ENCODE results near the gene ZBTB40.

The ZBTB40 gene

GRCh38 chr1:22530715-22531114 lies 79.1 kb downstream of the ZBTB40 start:
- Histone ChIP-seq H3K9ac (no peak overlapping the region), H3K4me2 (ENCODE audit: low read length) (no peak overlapping the region), H3K27me3 (ENCODE audit: control insufficient read depth, insufficient read depth, low read length) (no peaks in the 10 kb centered on the region), H3K36me3 (ENCODE audit: control insufficient read depth, insufficient read depth, low read length) (no peaks in the 10 kb centered on the region), H3K79me2 (no peaks in the 10 kb centered on the region), H3K4me3 (ENCODE audit: low read depth, low read length) (no peak overlapping the region), H3K27ac (no peak overlapping the region), H3K4me1 (no peaks in the 10 kb centered on the region), H3K9me3 (ENCODE audit: control insufficient read depth, low read length) (no peaks in the 10 kb centered on the region), H2AFZ (no peak overlapping the region)
- TF ChIP-seq CTCF (IDR thresholded peaks at IDR 0.05): no peak

- H3K9ac ChIP-seq: no peak overlapping the region
- no peak overlapping the region for H2AFZ ChIP-seq
- no peaks in the 10 kb centered on the region for H3K9me3 ChIP-seq (ENCODE audit: control insufficient read depth, low read length)
- H3K4me1 ChIP-seq: no peaks in the 10 kb centered on the region
- no peaks in the 10 kb centered on the region for H3K27me3 ChIP-seq (ENCODE audit: control insufficient read depth, insufficient read depth, low read length)
- no peaks in the 10 kb centered on the region for H3K36me3 ChIP-seq (ENCODE audit: control insufficient read depth, insufficient read depth, low read length)
- H3K4me3 ChIP-seq (ENCODE audit: low read depth, low read length): no peak overlapping the region
- no peaks in the 10 kb centered on the region for H3K79me2 ChIP-seq
- H3K27ac ChIP-seq: no peak overlapping the region
- TF ChIP-seq CTCF (IDR thresholded peaks at IDR 0.05): no peak
- no peak overlapping the region for H3K4me2 ChIP-seq (ENCODE audit: low read length)
Observed at GRCh38 chr1:22531251-22531650, 79.6 kb downstream of the ZBTB40 start.

- Histone ChIP-seq H3K4me1 (no peaks in the 10 kb centered on the region), H3K27me3 (ENCODE audit: control insufficient read depth, insufficient read depth, low read length) (no peaks in the 10 kb centered on the region), H3K36me3 (ENCODE audit: control insufficient read depth, insufficient read depth, low read length) (no peaks in the 10 kb centered on the region), H3K4me3 (ENCODE audit: low read depth, low read length) (no peak overlapping the region), H3K4me2 (ENCODE audit: low read length) (no peak overlapping the region), H3K9ac (no peak overlapping the region), H2AFZ (no peak overlapping the region), H3K9me3 (ENCODE audit: control insufficient read depth, low read length) (no peaks in the 10 kb centered on the region), H3K79me2 (no peaks in the 10 kb centered on the region), H3K27ac (no peak overlapping the region)
- TF ChIP-seq CTCF (IDR thresholded peaks at IDR 0.05): no peak
Observed at GRCh38 chr1:22533244-22533895, 81.7 kb downstream of the ZBTB40 start.

- Histone ChIP-seq H2AFZ (no peak overlapping the region), H3K79me2 (no peaks in the 10 kb centered on the region), H3K9ac (no peak overlapping the region), H3K27me3 (ENCODE audit: control insufficient read depth, insufficient read depth, low read length) (no peaks in the 10 kb centered on the region), H3K4me2 (ENCODE audit: low read length) (no peak overlapping the region), H3K4me1 (no peaks in the 10 kb centered on the region), H3K36me3 (ENCODE audit: control insufficient read depth, insufficient read depth, low read length) (no peaks in the 10 kb centered on the region), H3K27ac (no peak overlapping the region), H3K9me3 (ENCODE audit: control insufficient read depth, low read length) (no peaks in the 10 kb centered on the region), H3K4me3 (ENCODE audit: low read depth, low read length) (no peak overlapping the region)
- no peak for TF ChIP-seq CTCF (IDR thresholded peaks at IDR 0.05)
Observed at GRCh38 chr1:22534951-22535350, 83.3 kb downstream of the ZBTB40 start.

- H3K4me2 ChIP-seq (ENCODE audit: low read length): no peak overlapping the region
- H3K27ac ChIP-seq: no peak overlapping the region
- no peak overlapping the region for H2AFZ ChIP-seq
- no peaks in the 10 kb centered on the region for H3K9me3 ChIP-seq (ENCODE audit: control insufficient read depth, low read length)
- H3K9ac ChIP-seq: no peak overlapping the region
- H3K4me3 ChIP-seq (ENCODE audit: low read depth, low read length): no peak overlapping the region
- H3K27me3 ChIP-seq (ENCODE audit: control insufficient read depth, insufficient read depth, low read length): no peaks in the 10 kb centered on the region
- TF ChIP-seq CTCF (IDR thresholded peaks at IDR 0.05): no peak
- H3K36me3 ChIP-seq (ENCODE audit: control insufficient read depth, insufficient read depth, low read length): no peaks in the 10 kb centered on the region
- H3K79me2 ChIP-seq: no peaks in the 10 kb centered on the region
- no peaks in the 10 kb centered on the region for H3K4me1 ChIP-seq
Observed at GRCh38 chr1:22535399-22535798, 83.7 kb downstream of the ZBTB40 start.

Measured in parathyroid adenoma (tissue), 2 donors.